Stimulated activated CD8-positive, alpha-beta memory T cell treated with anti-CD3 and anti-CD28 coated beads, Interleukin-4, amount 100 ng/mL, for 4 hours (primary cell): ENCODE results near the gene FAM210A.

Experiments
- DNase-seq, 2 donors: peaks; one replicate each; pipeline ENCODE4 v3.0.0-alpha.2; 2020; ENCODE audit warnings: low read depth in 2 of 2, low spot score in 1 of 2

FAM210A gene

GRCh38 chr18:13647761-13648160, 78.6 kb downstream of the FAM210A start:
- no peak for DNase-seq

GRCh38 chr18:13646633-13647032, 79.7 kb downstream of the FAM210A start:
- DNase-seq: no peak

- DNase-seq: no peak
Observed at GRCh38 chr18:13645093-13645492, 81.3 kb downstream of the FAM210A start.

GRCh38 chr18:13643261-13643751, 83.1 kb downstream of the FAM210A start:
- DNase-seq: no peak

- no peak for DNase-seq
Observed at GRCh38 chr18:13642440-13642827, 83.9 kb downstream of the FAM210A start.

GRCh38 chr18:13641551-13642439, 84.6 kb downstream of the FAM210A start:
- DNase-seq: no peak

- no peak for DNase-seq
Observed at GRCh38 chr18:13640266-13640860, 86.0 kb downstream of the FAM210A start.

- no peak for DNase-seq
Observed at GRCh38 chr18:13638719-13639595, 87.4 kb downstream of the FAM210A start.

- DNase-seq: no peak
Observed at GRCh38 chr18:13635046-13635445, 91.3 kb downstream of the FAM210A start.

GRCh38 chr18:13633700-13634099, 92.7 kb downstream of the FAM210A start:
- no peak for DNase-seq

GRCh38 chr18:13630716-13631268, 95.6 kb downstream of the FAM210A start:
- no peak for DNase-seq

- DNase-seq: no peak
Observed at GRCh38 chr18:13629841-13630715, 96.3 kb downstream of the FAM210A start.

- DNase-seq: no peak
Observed at GRCh38 chr18:13628211-13628610, 98.1 kb downstream of the FAM210A start.

GRCh38 chr18:13627639-13628038, 98.7 kb downstream of the FAM210A start:
- DNase-seq: no peak

GRCh38 chr18:13626544-13626908, 99.8 kb downstream of the FAM210A start:
- no peak for DNase-seq

- no peak for DNase-seq
Observed at GRCh38 chr18:13625843-13626543, 100.4 kb downstream of the FAM210A start.

- no peak for DNase-seq
Observed at GRCh38 chr18:13625355-13625754, 101.0 kb downstream of the FAM210A start.

- DNase-seq: no peak
Observed at GRCh38 chr18:13624563-13625237, 101.7 kb downstream of the FAM210A start.

GRCh38 chr18:13623871-13624270, 102.5 kb downstream of the FAM210A start:
- DNase-seq: no peak
